GM23338 (cell line): Measurements from ENCODE around the gene OR51I1. TPM values are rescaled to one million over a fixed set of nuclear protein-coding genes. Genes with fewer than 3 reads are reported as not detected.

ENCODE experiments used
- ATAC-seq: fragments of 200-7000 bp; cut with Tn5 transposase; 3 replicates; pipeline ENCODE4 v1.9.1; 2020
- DNase-seq: peaks from one replicate; pipeline ENCODE4 v3.0.0-alpha.2; 2015; ENCODE audit warnings: low spot score
- H2AFZ ChIP-seq: fragments of 200-600 bp; sonication (generic); 2 replicates; pipeline ENCODE4 v1.8.0; 2016; ENCODE audit warnings: antibody characterized with exemption, mild to moderate bottlenecking, moderate library complexity
- H3F3A ChIP-seq: fragments of 200-600 bp; sonication (generic); replicated peaks from 2 replicates; pipeline ENCODE4 v1.8.0; 2017; ENCODE audit warnings: antibody characterized with exemption, mixed run types, low read depth
- H3K27ac ChIP-seq: fragments of 200-600 bp; sonication (generic); 2 replicates; pipeline ENCODE4 v1.6.1; 2016; ENCODE audit warnings: low read depth
- H3K27me3 ChIP-seq: fragments of 200-600 bp; sonication (generic); 2 replicates; pipeline ENCODE4 v1.8.0; 2016; ENCODE audit warnings: mild to moderate bottlenecking, mixed run types, moderate library complexity; ENCODE audit not compliant: insufficient read depth
- H3K36me3 ChIP-seq: fragments of 200-600 bp; sonication (generic); 2 replicates; pipeline ENCODE4 v1.8.0; 2016; ENCODE audit warnings: mild to moderate bottlenecking; ENCODE audit not compliant: insufficient read depth
- H3K4me1 ChIP-seq: fragments of 200-600 bp; sonication (generic); 2 replicates; pipeline ENCODE4 v1.8.0; 2016; ENCODE audit warnings: mild to moderate bottlenecking, moderate library complexity; ENCODE audit not compliant: insufficient read depth
- H3K4me2 ChIP-seq: fragments of 200-600 bp; sonication (generic); 2 replicates; pipeline ENCODE4 v1.7.1; 2017; ENCODE audit warnings: mixed run types
- H3K4me3 ChIP-seq: fragments of 200-600 bp; sonication (generic); 2 replicates; pipeline ENCODE4 v1.6.1; 2016; ENCODE audit warnings: mixed run types
- H3K79me2 ChIP-seq: fragments of 200-600 bp; sonication (generic); replicated peaks from 2 replicates; pipeline ENCODE4 v1.8.0; 2017; ENCODE audit warnings: mild to moderate bottlenecking; ENCODE audit not compliant: insufficient read depth
- H3K9me2 ChIP-seq: fragments of 200-600 bp; sonication (generic); 2 replicates; pipeline ENCODE4 v1.8.0; 2017; ENCODE audit not compliant: insufficient read depth
- H4K20me1 ChIP-seq: fragments of 200-600 bp; sonication (generic); replicated peaks from 2 replicates; pipeline ENCODE4 v1.8.0; 2017; ENCODE audit warnings: mild to moderate bottlenecking; ENCODE audit not compliant: insufficient read depth
- H3K27ac Mint-ChIP-seq: 2 replicates; pipeline ENCODE4 v1.8.0; 2020; ENCODE audit warnings: inconsistent platforms, mild to moderate bottlenecking, moderate library complexity, mixed read lengths
- H3K27me3 Mint-ChIP-seq: 3 replicates; pipeline ENCODE4 v1.8.0; 2022; ENCODE audit warnings: low read depth, mild to moderate bottlenecking, moderate library complexity, mixed read lengths, inconsistent platforms; ENCODE audit not compliant: insufficient read depth, poor library complexity
- H3K36me3 Mint-ChIP-seq: 3 replicates; pipeline ENCODE4 v1.8.0; 2021; ENCODE audit warnings: low read depth, mild to moderate bottlenecking, inconsistent platforms, moderate library complexity, mixed read lengths
- H3K4me1 Mint-ChIP-seq: 3 replicates; pipeline ENCODE4 v1.8.0; 2020; ENCODE audit warnings: mild to moderate bottlenecking, inconsistent platforms, mixed read lengths
- H3K4me3 Mint-ChIP-seq: 3 replicates; pipeline ENCODE4 v1.8.0; 2021; ENCODE audit warnings: moderate library complexity, mild to moderate bottlenecking, inconsistent platforms, mixed read lengths
- H3K9me3 Mint-ChIP-seq: 3 replicates; pipeline ENCODE4 v1.8.0; 2020; ENCODE audit warnings: moderate library complexity, mild to moderate bottlenecking, inconsistent platforms, mixed read lengths
- CREB1 ChIP-seq: fragments of 250-450 bp; sonication (Bioruptor Pico); IDR thresholded peaks from 2 replicates; pipeline ENCODE4 v1.5.0; 2020; ENCODE audit warnings: low read depth, mild to moderate bottlenecking, moderate library complexity
- ETS1 ChIP-seq: IDR thresholded peaks from 2 replicates; pipeline ENCODE4 v1.6.1; 2016; ENCODE audit warnings: antibody characterized with exemption
- EZH2 ChIP-seq: fragments of 200-600 bp; sonication (generic); IDR thresholded peaks from one replicate; pipeline ENCODE4 v1.8.0; 2017; ENCODE audit warnings: antibody characterized with exemption, mild to moderate bottlenecking, low read depth; ENCODE audit not compliant: unreplicated experiment
- NANOG ChIP-seq: IDR thresholded peaks from 2 replicates; pipeline ENCODE4 v1.6.1; 2016; ENCODE audit warnings: antibody characterized with exemption, borderline replicate concordance
- POLR2AphosphoS5 ChIP-seq: IDR thresholded peaks from 2 replicates; pipeline ENCODE4 v1.6.1; 2016; ENCODE audit warnings: antibody characterized with exemption, low read depth
- ZNF331 ChIP-seq: fragments of 250-450 bp; sonication (Bioruptor Pico); IDR thresholded peaks from 2 replicates; pipeline ENCODE4 v1.5.0; 2020; ENCODE audit warnings: low read depth, mild to moderate bottlenecking, moderate library complexity
- polyA plus RNA-seq: library from polyadenylated mRNA; unstranded; fragments of >200 nt; fragmentation: Nextera tagmentation; extraction: Ambion mirVana; gene quantifications from 2 replicates; pipeline ENCODE4 v1.2.1, GENCODE V29; 2016
- total RNA-seq: library from RNA; depleted of rRNA; stranded (reverse); fragments of >200 nt; shearing (Covaris generic); gene quantifications from 2 replicates; pipeline ENCODE4 v1.2.3, GENCODE V29; 2014
- TF ChIP-seq, protein P1 (sequence below): fragments of 250-450 bp; sonication (Bioruptor Pico); IDR thresholded peaks from 2 replicates; pipeline ENCODE4 v1.5.0; 2020; ENCODE audit warnings: mild to moderate bottlenecking, moderate library complexity

Gene OR51I1
- total and polyA plus RNA-seq, 2 experiments from 2014 or later: 1.1 TPM; not detected in 1

GRCh38 chr11:5467527-5467926 is 26.2 kb upstream of the OR51I1 start:
- Histone ChIP-seq H3K36me3 (no peaks in the 10 kb centered on the region), H3K4me2 (no peak overlapping the region), H3F3A (no peaks in the 10 kb centered on the region), H3K27ac (no peak overlapping the region), H3K9me2 (0 out of 2 replicates have a peak, but pooled peaks cover 9% of the 10 kb centered on the region), H3K27me3 (no peaks in the 10 kb centered on the region), H2AFZ (no peak overlapping the region), H3K79me2 (no peaks in the 10 kb centered on the region), H4K20me1 (no peaks in the 10 kb centered on the region), H3K4me1 (no peaks in the 10 kb centered on the region), H3K4me3 (no peak overlapping the region)
- Mint-ChIP-seq H3K4me1 (no peaks in the 10 kb centered on the region), H3K27me3 (no peaks in the 10 kb centered on the region), H3K27ac (no peak overlapping the region), H3K36me3 (no peaks in the 10 kb centered on the region), H3K9me3 (no peaks in the 10 kb centered on the region), H3K4me3 (no peak overlapping the region)
- TF ChIP-seq POLR2AphosphoS5 (no peak), EZH2 (no peak), ETS1 (no peak), CREB1 (CRISPR knock-in tag) (no peak)
- no peak for DNase-seq
- ATAC-seq: no peak

DNA sequence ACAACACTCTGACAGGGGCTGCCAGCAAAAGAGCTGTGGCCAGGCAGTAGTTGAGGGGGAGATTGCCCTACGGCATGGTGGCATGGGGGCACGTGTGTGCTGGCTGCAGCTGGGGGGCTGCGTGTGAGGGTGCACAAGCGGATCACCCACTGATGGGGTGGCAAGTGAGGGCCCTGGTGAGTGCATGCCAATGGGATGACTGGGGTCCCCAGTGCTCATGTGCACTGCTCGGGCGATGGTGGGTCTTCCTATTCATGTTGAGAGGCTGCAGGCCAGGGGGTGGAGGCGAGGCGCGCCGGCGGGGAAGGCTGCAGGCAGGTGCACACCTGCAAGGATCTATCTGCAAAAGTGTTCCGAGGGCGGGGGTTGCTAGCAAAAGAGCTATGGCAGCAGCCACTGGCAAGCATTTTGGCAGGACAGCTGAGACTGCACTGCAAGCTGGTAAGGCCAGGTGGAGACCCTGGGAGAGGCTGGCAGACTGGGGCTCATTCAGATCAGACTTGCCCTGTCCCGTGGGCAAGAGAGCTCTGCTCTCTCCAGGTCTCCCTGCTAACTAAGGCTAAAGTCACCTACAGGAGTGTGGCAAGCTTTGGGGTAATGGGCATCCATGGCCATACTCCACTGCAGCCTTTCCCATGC is 19.8 kb upstream of the OR51I1 start:
- H3K79me2 ChIP-seq: no peaks in the 10 kb centered on the region
- no peak for TF ChIP-seq EZH2
- TF ChIP-seq, protein P1, sequence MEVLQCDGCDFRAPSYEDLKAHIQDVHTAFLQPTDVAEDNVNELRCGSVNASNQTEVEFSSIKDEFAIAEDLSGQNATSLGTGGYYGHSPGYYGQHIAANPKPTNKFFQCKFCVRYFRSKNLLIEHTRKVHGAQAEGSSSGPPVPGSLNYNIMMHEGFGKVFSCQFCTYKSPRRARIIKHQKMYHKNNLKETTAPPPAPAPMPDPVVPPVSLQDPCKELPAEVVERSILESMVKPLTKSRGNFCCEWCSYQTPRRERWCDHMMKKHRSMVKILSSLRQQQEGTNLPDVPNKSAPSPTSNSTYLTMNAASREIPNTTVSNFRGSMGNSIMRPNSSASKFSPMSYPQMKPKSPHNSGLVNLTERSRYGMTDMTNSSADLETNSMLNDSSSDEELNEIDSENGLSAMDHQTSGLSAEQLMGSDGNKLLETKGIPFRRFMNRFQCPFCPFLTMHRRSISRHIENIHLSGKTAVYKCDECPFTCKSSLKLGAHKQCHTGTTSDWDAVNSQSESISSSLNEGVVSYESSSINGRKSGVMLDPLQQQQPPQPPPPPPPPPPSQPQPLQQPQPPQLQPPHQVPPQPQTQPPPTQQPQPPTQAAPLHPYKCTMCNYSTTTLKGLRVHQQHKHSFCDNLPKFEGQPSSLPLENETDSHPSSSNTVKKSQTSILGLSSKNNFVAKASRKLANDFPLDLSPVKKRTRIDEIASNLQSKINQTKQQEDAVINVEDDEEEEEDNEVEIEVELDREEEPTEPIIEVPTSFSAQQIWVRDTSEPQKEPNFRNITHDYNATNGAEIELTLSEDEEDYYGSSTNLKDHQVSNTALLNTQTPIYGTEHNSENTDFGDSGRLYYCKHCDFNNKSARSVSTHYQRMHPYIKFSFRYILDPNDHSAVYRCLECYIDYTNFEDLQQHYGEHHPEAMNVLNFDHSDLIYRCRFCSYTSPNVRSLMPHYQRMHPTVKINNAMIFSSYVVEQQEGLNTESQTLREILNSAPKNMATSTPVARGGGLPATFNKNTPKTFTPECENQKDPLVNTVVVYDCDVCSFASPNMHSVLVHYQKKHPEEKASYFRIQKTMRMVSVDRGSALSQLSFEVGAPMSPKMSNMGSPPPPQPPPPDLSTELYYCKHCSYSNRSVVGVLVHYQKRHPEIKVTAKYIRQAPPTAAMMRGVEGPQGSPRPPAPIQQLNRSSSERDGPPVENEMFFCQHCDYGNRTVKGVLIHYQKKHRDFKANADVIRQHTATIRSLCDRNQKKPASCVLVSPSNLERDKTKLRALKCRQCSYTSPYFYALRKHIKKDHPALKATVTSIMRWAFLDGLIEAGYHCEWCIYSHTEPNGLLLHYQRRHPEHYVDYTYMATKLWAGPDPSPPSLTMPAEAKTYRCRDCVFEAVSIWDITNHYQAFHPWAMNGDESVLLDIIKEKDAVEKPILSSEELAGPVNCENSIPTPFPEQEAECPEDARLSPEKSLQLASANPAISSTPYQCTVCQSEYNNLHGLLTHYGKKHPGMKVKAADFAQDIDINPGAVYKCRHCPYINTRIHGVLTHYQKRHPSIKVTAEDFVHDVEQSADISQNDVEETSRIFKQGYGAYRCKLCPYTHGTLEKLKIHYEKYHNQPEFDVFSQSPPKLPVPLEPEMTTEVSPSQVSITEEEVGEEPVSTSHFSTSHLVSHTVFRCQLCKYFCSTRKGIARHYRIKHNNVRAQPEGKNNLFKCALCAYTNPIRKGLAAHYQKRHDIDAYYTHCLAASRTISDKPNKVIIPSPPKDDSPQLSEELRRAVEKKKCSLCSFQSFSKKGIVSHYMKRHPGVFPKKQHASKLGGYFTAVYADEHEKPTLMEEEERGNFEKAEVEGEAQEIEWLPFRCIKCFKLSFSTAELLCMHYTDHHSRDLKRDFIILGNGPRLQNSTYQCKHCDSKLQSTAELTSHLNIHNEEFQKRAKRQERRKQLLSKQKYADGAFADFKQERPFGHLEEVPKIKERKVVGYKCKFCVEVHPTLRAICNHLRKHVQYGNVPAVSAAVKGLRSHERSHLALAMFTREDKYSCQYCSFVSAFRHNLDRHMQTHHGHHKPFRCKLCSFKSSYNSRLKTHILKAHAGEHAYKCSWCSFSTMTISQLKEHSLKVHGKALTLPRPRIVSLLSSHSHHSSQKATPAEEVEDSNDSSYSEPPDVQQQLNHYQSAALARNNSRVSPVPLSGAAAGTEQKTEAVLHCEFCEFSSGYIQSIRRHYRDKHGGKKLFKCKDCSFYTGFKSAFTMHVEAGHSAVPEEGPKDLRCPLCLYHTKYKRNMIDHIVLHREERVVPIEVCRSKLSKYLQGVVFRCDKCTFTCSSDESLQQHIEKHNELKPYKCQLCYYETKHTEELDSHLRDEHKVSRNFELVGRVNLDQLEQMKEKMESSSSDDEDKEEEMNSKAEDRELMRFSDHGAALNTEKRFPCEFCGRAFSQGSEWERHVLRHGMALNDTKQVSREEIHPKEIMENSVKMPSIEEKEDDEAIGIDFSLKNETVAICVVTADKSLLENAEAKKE (CRISPR knock-in tag): no peak
- no peak for TF ChIP-seq ZNF331
- TF ChIP-seq CREB1 (CRISPR knock-in tag): no peak
- no peak for TF ChIP-seq NANOG
- no peak for TF ChIP-seq POLR2AphosphoS5
- no peaks in the 10 kb centered on the region for H3K36me3 ChIP-seq
- no peak overlapping the region for H2AFZ ChIP-seq
- ATAC-seq (no peak), DNase-seq (no peak)
- H3K27me3 ChIP-seq: no peaks in the 10 kb centered on the region
- Mint-ChIP-seq H3K4me3 (no peak overlapping the region), H3K27me3 (peaks cover 2% of the 10 kb centered on the region), H3K4me1 (no peaks in the 10 kb centered on the region), H3K27ac (no peak overlapping the region), H3K36me3 (no peaks in the 10 kb centered on the region), H3K9me3 (no peaks in the 10 kb centered on the region; the same call in 2 of the 3 replicates)
- H4K20me1 ChIP-seq: no peaks in the 10 kb centered on the region
- no peak overlapping the region for H3K4me3 ChIP-seq
- H3K9me2 ChIP-seq: no peaks in the 10 kb centered on the region; the same call in 1 of the 2 replicates
- H3F3A ChIP-seq: no peaks in the 10 kb centered on the region
- H3K27ac ChIP-seq: no peak overlapping the region
- no peak overlapping the region for H3K4me2 ChIP-seq
- no peaks in the 10 kb centered on the region for H3K4me1 ChIP-seq
